Measurements from ENCODE around the gene ASAH2B.

ASAH2B gene

GRCh38 chr10:50799595-50799994 lies 59.9 kb downstream of the ASAH2B start:
- no peak for DNase-seq

GRCh38 chr10:50805981-50806622 lies 66.4 kb downstream of the ASAH2B start:
- DNase-seq: no peak

DNA sequence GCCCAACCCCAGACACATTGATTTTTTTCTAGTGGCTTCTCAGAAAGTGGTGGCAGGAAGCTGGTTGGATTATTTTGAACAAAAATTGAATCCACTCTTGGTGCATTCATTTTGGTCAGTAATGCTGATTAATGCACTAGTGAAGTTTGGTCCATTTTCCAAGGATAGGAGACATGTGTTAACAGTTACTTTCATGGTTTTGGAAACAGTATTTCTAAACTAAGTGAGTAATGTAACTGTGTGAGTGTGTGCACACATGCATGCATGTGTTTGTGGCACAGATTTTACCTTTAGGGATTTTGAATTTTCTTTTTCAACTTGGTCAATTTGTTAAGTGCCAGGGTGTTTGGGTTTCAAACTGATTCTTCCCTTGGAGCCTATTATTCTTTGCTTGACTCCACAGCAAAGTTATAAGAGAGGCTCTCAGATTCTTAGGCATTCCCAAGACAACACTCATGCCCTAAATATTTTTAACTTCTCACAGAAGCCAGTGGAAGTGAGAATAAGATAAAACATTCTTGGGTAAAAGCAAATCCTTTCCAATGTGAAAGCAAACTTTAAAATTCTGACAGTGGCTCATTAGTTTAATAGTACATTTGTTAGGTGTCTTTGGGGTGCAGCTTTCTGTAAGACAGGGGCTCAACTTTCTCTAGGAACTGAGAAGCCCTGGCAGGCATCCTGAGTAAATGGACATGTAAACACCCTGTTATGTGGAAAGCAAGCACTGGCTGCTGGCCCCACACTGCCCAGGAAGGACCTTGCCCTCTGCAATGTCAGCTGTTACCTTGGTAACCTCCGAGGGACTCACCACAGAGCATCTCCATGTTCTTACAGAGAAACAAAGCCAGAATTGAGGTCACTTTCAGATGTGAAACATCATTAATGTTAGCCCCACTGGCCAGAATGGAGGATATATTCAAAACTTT lies 68.4 kb downstream of the ASAH2B start:
- no peak for DNase-seq

All from AML-193 (cell line).